Parathyroid adenoma (tissue), 2 donors: ENCODE measurements around the gene RGS6.

ENCODE experiments used
- H2AFZ ChIP-seq: fragments of 300-600 bp; sonication (generic); one replicate; pipeline ENCODE4 v1.7.0; 2017; ENCODE audit warnings: antibody characterized with exemption, mild to moderate bottlenecking
- H3K27ac ChIP-seq: fragments of 300-600 bp; sonication (generic); one replicate; pipeline ENCODE4 v1.7.0; 2017
- H3K27me3 ChIP-seq: fragments of 300-600 bp; sonication (generic); one replicate; pipeline ENCODE4 v1.7.0; 2017; ENCODE audit warnings: low read length; ENCODE audit not compliant: control insufficient read depth, insufficient read depth
- H3K36me3 ChIP-seq: fragments of 300-600 bp; sonication (generic); one replicate; pipeline ENCODE4 v1.7.0; 2017; ENCODE audit warnings: low read length; ENCODE audit not compliant: control insufficient read depth, insufficient read depth
- H3K4me1 ChIP-seq: fragments of 300-600 bp; sonication (generic); one replicate; pipeline ENCODE4 v1.7.0; 2017; ENCODE audit warnings: control low read depth
- H3K4me2 ChIP-seq: fragments of 300-600 bp; sonication (generic); one replicate; pipeline ENCODE4 v1.7.0; 2017; ENCODE audit warnings: low read length
- H3K4me3 ChIP-seq: fragments of 300-600 bp; sonication (generic); one replicate; pipeline ENCODE4 v1.7.0; 2017; ENCODE audit warnings: low read depth, low read length
- H3K79me2 ChIP-seq: fragments of 300-600 bp; sonication (generic); one replicate; pipeline ENCODE4 v1.7.0; 2017; ENCODE audit warnings: control low read depth
- H3K9ac ChIP-seq: fragments of 300-600 bp; sonication (generic); one replicate; pipeline ENCODE4 v1.7.0; 2017; ENCODE audit warnings: mild to moderate bottlenecking
- H3K9me3 ChIP-seq: fragments of 300-600 bp; sonication (generic); one replicate; pipeline ENCODE4 v1.7.0; 2017; ENCODE audit warnings: low read length; ENCODE audit not compliant: control insufficient read depth
- TF ChIP-seq, protein P1 (sequence below): fragments of 300-600 bp; sonication (generic); IDR thresholded peaks from one replicate; pipeline ENCODE4 v1.7.0; 2017; ENCODE audit warnings: antibody characterized with exemption, mild to moderate bottlenecking
- donor health status: primary hyperparathyroidism.

The RGS6 gene

GRCh38 chr14:72612041-72612440 is 679.8 kb downstream of the RGS6 start:
- H3K27me3 ChIP-seq, result no peaks in the 10 kb centered on the region
- no peak overlapping the region for H3K9ac ChIP-seq
- H3K4me3 ChIP-seq, result no peak overlapping the region
- H3K4me2 ChIP-seq, result no peak overlapping the region
- H3K9me3 ChIP-seq, result no peaks in the 10 kb centered on the region
- TF ChIP-seq, protein P1, sequence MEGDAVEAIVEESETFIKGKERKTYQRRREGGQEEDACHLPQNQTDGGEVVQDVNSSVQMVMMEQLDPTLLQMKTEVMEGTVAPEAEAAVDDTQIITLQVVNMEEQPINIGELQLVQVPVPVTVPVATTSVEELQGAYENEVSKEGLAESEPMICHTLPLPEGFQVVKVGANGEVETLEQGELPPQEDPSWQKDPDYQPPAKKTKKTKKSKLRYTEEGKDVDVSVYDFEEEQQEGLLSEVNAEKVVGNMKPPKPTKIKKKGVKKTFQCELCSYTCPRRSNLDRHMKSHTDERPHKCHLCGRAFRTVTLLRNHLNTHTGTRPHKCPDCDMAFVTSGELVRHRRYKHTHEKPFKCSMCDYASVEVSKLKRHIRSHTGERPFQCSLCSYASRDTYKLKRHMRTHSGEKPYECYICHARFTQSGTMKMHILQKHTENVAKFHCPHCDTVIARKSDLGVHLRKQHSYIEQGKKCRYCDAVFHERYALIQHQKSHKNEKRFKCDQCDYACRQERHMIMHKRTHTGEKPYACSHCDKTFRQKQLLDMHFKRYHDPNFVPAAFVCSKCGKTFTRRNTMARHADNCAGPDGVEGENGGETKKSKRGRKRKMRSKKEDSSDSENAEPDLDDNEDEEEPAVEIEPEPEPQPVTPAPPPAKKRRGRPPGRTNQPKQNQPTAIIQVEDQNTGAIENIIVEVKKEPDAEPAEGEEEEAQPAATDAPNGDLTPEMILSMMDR, result no peak
- H3K4me1 ChIP-seq, result peaks cover 39% of the 10 kb centered on the region
- no peak overlapping the region for H2AFZ ChIP-seq
- H3K27ac ChIP-seq, result no peak overlapping the region
- no peaks in the 10 kb centered on the region for H3K79me2 ChIP-seq
- H3K36me3 ChIP-seq, result no peaks in the 10 kb centered on the region

- Histone ChIP-seq H3K27ac (peak overlapping the region; percentile 60), H3K4me1 (peaks cover 50% of the 10 kb centered on the region)
Measured at GRCh38 chr14:72613231-72613974, 681.2 kb downstream of the RGS6 start.

DNA sequence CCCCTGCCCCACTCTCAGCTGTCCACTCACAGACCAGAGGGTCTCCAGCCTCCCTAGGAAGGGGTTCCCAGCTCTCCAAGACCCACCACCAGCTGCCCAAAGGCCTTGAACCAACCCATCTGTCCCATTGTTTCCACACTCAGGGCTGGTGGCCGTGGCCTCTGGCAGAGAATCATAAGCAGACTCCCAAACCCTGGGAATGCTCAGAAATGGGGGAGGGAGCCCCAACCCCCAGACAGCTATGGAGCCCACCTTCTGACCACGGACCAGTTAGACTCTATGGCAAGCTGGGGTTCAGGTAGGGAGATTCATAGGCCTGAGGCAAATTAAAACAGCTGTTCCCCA is 681.7 kb downstream of the RGS6 start:
- H3K9me3 ChIP-seq, result no peaks in the 10 kb centered on the region
- H3K27ac ChIP-seq, result peak overlapping the region; percentile 60
- H3K36me3 ChIP-seq, result no peaks in the 10 kb centered on the region
- no peak overlapping the region for H3K4me3 ChIP-seq
- no peaks in the 10 kb centered on the region for H3K79me2 ChIP-seq
- no peaks in the 10 kb centered on the region for H3K27me3 ChIP-seq
- H3K4me2 ChIP-seq, result no peak overlapping the region
- TF ChIP-seq, protein P1, result no peak
- peak overlapping the region; percentile 80 for H2AFZ ChIP-seq
- H3K9ac ChIP-seq, result no peak overlapping the region
- H3K4me1 ChIP-seq, result peaks cover 50% of the 10 kb centered on the region

More at GRCh38 chr14:72613231-72613974, 681.2 kb downstream of the RGS6 start:
- no peak overlapping the region for H3K9ac ChIP-seq
- H3K36me3 ChIP-seq, result no peaks in the 10 kb centered on the region
- H3K79me2 ChIP-seq, result no peaks in the 10 kb centered on the region
- H3K27me3 ChIP-seq, result no peaks in the 10 kb centered on the region
- TF ChIP-seq, protein P1, result no peak
- peak overlapping the region; percentile 80 for H2AFZ ChIP-seq
- H3K4me3 ChIP-seq, result no peak overlapping the region
- H3K4me2 ChIP-seq, result peak overlapping the region; percentile 40
- no peaks in the 10 kb centered on the region for H3K9me3 ChIP-seq

DNA sequence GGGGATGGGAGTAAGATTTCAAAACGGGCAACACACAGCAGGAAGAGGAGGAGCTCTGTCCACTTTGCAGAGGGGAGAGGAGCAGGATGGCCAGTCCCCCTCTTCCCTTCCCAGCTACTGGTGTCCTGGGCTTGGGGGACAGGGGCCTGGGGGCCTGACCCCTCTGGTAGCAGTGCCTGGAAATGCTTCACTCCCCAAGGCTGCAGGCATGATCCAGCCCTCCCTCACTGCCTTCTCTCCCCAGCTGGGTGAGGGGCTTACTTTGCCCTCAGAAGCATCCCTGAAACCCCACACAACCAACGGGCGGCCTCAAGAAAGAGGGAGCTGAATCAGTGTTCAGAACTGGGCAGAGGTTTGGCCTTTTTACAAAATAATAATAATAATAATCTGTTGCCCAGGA is 682.1 kb downstream of the RGS6 start:
- Histone ChIP-seq H3K4me1 (peaks cover 50% of the 10 kb centered on the region), H3K9me3 (no peaks in the 10 kb centered on the region), H3K79me2 (no peaks in the 10 kb centered on the region), H3K27me3 (no peaks in the 10 kb centered on the region), H2AFZ (peak overlapping the region; percentile 26), H3K27ac (peak overlapping the region; percentile 60), H3K36me3 (no peaks in the 10 kb centered on the region), H3K9ac (no peak overlapping the region), H3K4me2 (no peak overlapping the region), H3K4me3 (no peak overlapping the region)
- TF ChIP-seq, protein P1, result no peak

- Histone ChIP-seq H3K27me3 (no peaks in the 10 kb centered on the region), H3K4me3 (no peak overlapping the region), H3K79me2 (no peaks in the 10 kb centered on the region), H3K4me1 (peaks cover 50% of the 10 kb centered on the region), H3K9me3 (no peaks in the 10 kb centered on the region), H3K27ac (peak overlapping the region; percentile 65), H3K9ac (no peak overlapping the region), H3K4me2 (peak overlapping the region; percentile 24), H2AFZ (peak overlapping the region; percentile 79), H3K36me3 (no peaks in the 10 kb centered on the region)
- TF ChIP-seq, protein P1, result no peak
Measured at GRCh38 chr14:72614891-72615415, 682.7 kb downstream of the RGS6 start.
